HG02973 (cell line): Measurements from ENCODE around the gene C2orf81.
"Not testable (repeated sequence)": the region's sequence is repeated elsewhere in the genome, so short reads cannot be mapped to it uniquely, and the experiment has no call there.

ENCODE experiments used
- ATAC-seq: cut with Tn5 transposase; IDR thresholded peaks from one replicate; pipeline ENCODE4 v1.9.1; 2021; ENCODE audit warnings: moderate library complexity; ENCODE audit not compliant: unreplicated experiment

Gene C2orf81

GRCh38 chr2:74442483-74443297, 21.3 kb upstream of the C2orf81 start:
- not testable (repeated sequence) for ATAC-seq

DNA sequence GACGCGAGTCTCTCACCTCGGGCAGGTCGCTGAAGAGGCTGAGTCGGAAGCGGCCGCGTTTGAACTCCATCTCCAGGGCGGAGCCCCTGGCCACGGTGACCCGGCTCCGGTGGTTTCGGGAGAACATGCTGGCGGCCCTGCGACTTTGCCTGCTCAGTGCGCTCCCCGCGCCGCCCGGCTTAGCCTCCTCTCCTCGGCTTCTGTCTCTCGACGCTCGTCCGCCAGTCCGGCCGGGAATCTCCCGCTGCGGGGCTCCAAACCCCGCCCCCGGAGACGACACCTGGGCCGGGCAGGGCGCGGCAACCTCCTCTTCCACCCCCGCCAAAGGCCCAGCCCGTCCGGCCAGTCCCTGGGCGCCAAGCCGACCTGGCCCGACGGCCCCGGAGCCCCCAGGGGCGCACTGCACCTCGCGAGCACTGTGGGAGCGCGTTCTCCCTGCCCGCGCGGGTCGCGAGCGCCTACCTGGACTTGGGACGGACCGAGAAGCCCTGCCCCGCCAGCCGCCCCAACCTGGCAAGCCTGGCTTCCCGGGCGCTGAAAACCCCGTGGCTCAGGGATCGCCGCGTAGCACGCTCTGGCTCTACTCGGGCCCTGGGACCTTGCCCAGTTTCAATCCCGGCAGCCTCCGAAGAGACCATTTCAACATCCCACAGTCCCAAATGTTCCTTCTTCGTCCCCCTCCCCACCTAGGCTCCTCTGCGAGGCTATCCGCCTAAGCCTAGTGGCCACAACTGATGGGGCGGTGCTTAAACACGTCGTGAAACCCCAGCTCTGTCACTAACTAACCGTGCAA, 20.5 kb upstream of the C2orf81 start, which contains the start of gene RTKN:
Gene RTKN, minus strand, starts transcription at position 248 of the 793 bp plus-strand sequence. Its CDS starts 121 bp downstream, at position 127.
- ATAC-seq, result no peak

DNA sequence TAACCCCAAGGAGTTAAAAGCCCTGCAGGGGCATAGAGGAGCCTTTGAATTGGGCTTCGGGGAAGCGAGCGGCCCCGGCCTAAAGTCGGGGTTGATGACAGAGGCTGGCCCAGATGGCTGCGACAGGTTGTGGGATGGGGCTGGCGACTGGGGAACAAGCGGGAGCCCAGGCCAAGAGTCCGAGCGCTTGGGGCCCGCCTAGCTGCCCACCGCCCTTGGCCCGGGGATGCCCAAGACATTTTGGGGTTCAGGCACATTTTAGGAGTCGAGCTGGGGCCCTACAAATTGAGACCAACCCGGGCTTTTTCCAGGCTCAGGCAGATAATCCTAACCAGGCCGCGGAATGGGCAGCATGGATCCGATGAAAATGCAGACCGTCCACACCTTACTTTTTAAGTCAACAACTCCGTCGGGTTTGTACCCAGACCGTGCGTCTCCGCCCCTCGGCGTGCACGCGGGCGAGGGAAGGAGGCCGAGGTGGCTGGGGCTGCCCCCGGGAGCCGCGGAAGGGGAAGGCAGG, 19.8 kb upstream of the C2orf81 start:
- no peak for ATAC-seq

DNA sequence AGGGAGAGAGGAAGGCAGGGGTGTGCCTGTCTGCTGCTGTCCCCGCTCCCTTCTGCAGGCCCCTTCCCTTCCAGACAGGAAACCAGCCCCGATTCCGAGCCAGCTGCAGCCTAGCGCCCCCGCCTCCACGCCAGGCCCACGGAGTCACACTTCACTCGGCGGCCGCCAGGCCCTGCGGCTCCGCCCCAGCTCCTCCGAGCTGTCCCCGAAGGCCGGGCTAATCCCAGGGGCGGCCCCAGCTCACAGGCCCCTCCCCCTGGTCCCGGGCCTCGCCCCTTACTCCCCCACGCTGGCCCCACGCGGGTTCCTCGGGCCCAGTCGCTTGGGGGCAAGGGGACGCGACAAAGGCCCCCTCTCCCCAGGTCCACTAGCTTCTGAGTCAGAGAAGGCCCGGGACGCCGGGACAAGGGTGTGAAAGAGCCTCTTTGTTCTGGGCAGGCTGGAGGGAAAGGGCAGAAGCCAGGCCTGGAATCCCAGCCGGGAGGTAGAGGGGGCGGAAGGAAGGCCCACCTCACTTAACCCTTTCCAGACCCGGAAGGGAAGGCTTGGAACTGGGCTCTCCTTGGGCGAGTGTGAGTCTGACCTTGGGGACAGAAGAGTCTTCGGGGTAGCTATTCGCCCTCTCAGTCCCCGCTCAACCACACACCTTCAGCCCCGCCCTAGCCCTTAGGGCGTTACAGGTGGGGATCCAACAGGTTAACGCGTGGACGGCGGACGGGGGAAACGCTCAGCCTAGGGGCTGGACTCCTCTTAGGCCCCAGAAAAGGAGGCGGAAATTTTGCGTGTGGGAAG, 19.2 kb upstream of the C2orf81 start:
- peak; percentile 78 for ATAC-seq

DNA sequence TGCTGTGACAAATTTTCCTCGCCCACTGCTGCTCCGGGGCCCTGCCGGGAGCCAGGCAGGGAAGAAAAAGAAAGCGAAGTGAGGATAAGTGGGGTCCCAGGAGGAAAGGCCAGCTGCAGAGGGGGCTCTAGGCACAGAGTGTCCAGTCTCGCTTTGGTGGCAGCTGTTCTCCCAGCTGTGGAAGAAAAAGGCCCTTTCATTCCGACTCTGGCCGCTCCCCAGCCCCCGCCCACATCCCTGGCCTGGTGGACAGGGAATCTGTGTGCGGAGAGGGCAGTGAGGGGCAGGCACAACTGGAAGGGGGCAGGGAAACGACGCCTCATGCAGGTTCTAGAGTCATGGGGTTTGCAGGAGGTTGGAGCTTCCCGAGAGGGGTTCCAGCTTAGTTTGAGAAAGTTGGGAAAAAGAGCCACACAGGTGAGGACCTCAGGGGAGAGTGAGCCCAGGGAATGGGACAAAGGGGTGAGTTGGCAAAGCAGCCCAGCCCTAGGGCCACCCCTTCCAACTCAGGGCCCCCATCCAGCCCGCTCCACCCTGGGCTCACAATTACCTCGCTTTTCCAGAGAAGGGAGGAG, 18.5 kb upstream of the C2orf81 start:
- peak; percentile 4 for ATAC-seq

DNA sequence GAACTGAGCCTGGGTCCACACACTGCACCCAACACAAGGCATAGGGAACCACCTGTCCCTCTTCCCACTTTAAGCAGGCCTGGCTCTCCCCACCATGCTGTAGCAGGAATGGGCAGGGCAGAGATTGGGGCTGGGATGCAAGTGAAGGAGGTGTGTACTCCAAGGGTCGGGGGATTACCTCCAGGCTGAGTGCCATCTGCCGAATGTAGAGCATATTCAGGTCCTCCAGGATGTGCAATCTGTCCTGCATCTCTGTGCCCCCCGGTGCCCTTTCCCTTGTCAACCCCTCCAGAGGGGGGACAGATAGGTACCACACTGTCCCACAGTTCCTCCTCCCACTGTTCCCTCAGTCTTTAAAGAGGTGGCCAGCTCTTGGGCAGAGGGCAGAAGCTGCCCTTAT, 18.0 kb upstream of the C2orf81 start:
- no peak for ATAC-seq

DNA sequence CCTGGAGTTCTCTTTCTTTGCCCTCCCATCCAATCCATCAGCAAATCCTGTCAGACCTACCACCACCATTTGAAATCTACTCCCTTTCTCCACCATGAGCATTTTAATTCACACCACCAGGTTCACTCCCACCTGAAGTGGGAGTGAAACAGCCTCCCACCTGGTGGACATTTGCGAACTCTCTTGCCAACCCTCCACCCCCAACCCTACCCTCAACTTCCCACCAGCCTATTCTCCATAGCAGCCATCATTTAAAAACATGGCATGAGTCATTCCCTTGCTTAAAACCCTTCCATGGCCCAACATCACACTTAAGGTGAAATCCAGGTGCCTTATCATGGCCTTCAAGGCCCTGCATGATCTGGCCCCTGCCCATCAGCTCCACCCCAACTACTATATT, 16.8 kb upstream of the C2orf81 start:
- ATAC-seq, result no peak

DNA sequence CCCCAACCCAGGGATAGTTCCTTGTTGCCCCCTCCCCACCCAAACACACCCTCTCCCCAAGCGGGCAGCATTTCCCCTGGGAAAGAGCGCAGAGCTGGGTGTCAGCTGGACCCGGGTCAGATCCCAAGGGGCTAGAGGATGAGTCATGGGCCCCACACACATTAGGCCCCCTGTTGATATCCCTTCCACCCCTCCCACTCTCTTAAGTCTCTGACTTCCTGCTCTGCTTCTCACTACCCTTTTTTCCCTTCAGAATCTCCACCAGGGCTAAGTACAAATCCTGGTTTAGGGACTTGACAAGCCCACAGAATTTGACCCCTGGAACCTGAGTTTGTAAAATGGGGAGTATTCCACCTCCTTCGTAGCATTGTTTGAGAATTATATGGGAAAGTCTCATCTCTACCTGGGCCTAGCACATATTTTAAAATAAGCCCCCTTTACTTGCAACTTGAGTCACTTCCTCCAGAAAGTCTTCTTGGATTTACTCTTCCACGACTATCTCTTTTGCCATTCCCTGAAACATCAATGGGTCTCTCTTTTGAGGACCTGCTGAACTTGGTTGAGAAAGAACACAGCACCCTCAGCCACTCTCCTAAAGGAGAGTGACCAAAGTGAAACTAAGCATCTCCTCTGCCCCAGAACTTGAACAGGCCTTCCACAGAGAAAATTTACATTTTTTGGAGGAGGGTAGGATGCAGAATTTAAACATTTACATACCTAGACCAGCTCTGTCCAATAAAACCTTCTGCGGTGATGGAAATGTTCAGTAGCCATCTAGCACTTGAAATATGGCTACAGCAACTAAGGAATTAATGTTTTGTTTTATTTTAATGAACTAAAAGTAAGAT, 15.7 kb upstream of the C2orf81 start:
- no peak for ATAC-seq

DNA sequence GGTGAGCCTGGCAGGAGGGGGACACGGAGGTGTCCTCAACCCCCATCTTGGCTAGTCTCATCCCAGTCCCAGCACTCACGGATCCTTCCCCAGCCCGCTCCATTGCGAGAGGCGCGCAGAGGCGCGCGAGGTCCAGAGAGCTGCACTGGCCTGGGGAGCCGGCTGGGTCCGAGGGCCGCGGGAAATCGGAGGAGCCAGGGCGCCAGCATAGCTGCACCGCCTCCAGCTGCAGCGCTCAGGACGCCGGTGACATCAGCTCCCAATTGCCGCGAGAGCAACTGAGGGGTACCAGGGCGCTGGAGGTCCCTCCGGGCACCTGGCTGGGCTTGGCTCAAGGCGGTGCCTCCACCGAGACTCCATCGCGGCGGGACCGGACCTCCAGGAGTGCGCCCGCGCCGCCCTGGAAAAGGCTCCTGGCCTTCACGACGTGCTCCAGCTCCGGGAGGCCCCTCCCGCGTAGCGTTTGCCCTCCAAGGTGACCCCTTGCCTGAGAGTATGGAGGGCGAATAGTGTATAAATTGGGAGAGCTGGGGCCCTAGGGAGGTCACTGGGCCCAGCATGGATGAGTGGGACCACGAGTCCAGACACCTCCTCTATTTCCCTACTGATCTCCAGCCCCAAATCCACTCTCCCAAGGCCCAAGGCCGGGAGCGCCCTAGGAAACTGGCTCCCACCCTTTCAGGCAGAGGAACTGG, 14.8 kb upstream of the C2orf81 start:
- ATAC-seq, result no peak

GRCh38 chr2:74430502-74430901, 9.1 kb upstream of the C2orf81 start:
- no peak for ATAC-seq

DNA sequence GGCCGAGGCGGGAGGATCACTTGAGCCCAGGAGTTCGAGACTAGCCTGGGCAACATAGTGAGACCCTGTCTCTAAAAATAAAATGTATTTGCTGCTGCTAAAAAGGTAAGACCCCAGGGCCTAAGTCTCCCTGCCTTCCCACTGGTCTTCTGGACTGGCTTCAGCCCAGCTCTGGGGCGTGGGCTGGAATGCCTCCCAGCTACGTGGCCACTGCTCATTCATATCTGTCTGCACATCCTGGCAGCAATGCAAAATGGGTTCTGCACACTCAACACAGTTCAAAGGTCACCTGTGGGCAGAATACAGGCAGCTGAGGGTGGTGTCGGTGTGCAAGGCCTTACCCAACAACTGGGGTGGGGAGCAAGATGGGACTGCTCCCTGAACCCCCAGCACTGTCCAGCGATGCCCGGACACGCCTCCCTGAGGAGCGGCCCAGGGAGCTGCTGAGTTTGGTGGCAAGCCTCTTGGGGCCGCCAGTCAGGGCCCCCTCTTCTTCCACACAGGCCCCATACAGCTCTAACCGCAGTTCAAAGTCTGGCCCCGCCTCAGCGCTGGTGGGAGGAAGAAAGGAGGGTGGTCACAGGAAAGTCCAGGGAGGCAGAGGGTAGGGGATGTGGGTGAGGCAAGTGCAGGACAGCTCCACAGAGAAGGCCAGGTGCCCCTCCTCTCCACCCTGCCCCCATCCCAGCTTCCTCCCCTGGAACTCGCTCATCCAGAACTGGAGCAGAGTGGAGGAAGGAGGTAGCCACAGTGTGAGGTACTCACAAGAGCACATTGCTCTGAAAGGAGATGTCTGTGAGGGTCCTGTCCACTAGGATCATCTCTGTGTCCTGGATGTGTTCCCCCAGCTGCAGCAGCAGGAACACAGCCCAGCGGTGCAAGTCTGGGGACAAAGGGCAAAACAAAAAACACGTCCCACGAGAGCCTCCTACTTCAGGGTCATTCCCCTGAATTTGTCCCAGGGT, 8.3 kb upstream of the C2orf81 start:
- ATAC-seq, result no peak

- no peak for ATAC-seq
Measured at GRCh38 chr2:74428675-74429074, 7.3 kb upstream of the C2orf81 start.

DNA sequence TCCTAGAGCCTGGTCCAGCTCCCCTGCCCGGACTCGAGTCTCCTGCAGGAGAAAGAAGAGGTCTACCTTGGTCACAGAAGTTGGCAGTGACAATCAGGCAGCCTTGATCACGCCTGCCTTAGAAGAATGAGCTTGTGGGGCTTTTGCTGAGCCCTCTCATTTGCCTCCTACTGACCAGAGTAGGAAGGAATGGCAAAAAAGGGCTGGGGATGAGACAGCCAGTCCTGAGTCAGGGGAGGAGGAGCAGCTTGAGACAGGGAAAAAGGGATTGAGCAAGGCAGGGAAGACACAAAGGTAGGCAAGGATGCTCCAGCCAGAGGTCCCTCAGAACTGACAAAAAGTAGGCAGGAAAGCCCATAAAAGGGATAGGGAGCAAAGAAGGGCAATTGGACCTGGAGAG, 6.1 kb upstream of the C2orf81 start:
- ATAC-seq, result no peak

DNA sequence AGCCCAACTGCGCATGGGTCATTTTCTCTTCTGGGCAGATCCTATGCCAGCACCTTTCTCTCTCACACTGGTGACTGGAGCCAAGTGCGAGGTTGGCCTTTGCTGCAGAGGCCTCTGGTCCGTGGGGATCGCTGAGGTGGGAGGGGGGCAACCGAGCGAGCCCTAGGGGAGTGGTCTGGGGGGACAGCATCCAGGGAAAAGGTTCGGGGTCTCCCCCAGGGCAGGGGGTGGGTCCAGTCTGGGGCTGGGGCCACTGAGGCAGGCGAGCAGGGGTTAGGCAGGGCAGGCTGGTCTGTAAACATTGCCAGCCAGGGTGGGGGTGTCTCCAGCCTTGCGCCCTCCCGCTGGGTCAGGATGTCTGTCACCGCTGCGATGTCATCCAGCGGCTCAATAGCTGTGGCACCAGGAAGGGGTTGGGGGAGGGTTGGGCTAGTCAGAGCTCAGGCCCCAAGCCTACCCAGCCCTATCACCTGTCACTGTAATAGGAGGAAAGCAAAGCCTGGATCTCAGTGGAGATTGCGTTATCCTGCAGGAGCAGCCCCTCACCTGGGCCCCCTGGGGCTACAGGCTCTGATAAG, 4.9 kb upstream of the C2orf81 start:
- no peak for ATAC-seq

GRCh38 chr2:74425523-74425922, 4.1 kb upstream of the C2orf81 start:
- ATAC-seq, result no peak

DNA sequence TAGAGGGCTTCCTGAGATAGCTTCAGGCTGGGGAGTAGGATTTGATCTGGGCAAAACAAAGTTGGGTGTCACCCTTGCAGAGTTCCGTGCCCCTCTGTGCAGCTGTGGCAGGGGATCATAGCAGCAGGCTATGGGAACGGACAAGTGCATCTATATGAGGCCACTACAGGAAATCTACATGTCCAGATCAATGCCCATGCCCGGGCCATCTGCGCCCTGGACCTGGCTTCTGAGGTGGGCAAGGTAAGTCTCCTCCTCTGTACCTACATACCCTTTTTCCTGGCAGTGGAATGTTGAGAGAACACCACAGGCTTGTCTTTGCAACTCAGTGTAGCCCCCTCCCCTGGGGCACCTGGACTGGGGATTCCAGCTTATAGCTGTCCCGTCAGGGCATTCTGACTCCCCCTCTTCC, 3.6 kb upstream of the C2orf81 start:
- no peak for ATAC-seq

- no peak for ATAC-seq
Measured at GRCh38 chr2:74424139-74424992, 2.9 kb upstream of the C2orf81 start.
